Stomach (tissue), 9 donors: ENCODE measurements around the gene ERBB4. TPM values are rescaled to one million over a fixed set of nuclear protein-coding genes. Genes with fewer than 3 reads are reported as not detected.

Experiments used
- DNase-seq, 2 donors: peaks; one replicate each; pipeline versions ENCODE4 v3.0.0 to v3.0.0-alpha.2; 2013 to 2019
- H3K27ac ChIP-seq, 5 donors: fragments of 200-600 bp in 4 of 5; sonication (generic) in 4 of 5; one replicate each; pipeline ENCODE4 v1.5.1; 2013 to 2019; ENCODE audit warnings: mild to moderate bottlenecking in 1 of 5, moderate library complexity in 1 of 5
- H3K27me3 ChIP-seq, 3 donors: fragments of 200-600 bp; sonication (generic); one replicate each; pipeline ENCODE4 v1.5.1; 2017 to 2019; ENCODE audit warnings: mixed run types in 1 of 3
- H3K36me3 ChIP-seq, 4 donors: fragments of 200-600 bp; sonication (generic); 1 replicate in 3 of 4; 2 replicates in 1 of 4; pipeline ENCODE4 v1.5.1; 2016 to 2019
- H3K4me1 ChIP-seq, 4 donors: fragments of 200-600 bp; sonication (generic); one replicate each; pipeline ENCODE4 v1.5.1; 2016 to 2019
- H3K4me3 ChIP-seq, 4 donors: fragments of 200-600 bp; sonication (generic) in 3 of 4; one replicate each; pipeline ENCODE4 v1.5.1; 2016 to 2019; ENCODE audit warnings: mild to moderate bottlenecking in 1 of 4
- H3K9me3 ChIP-seq, 4 donors: fragments of 200-600 bp; sonication (generic); one replicate each; pipeline ENCODE4 v1.5.1; 2016 to 2019
- CTCF ChIP-seq, 7 experiments: fragments of 450-650 bp in 4 of 7; fragments of 200-600 bp in 3 of 7; sonication (generic) in 3 of 7; IDR thresholded peaks; one replicate each; pipeline ENCODE4 v1.5.1; 2016 to 2019; ENCODE audit warnings: antibody characterized with exemption in 7 of 7, control low read depth in 2 of 7, mild to moderate bottlenecking in 1 of 7
- EP300 ChIP-seq: sonication (generic); formaldehyde crosslinking; IDR thresholded peaks from one replicate; pipeline ENCODE4 v1.6.1; 2017; ENCODE audit warnings: antibody characterized with exemption
- POLR2A ChIP-seq, 4 donors: fragments of 450-650 bp; IDR thresholded peaks; one replicate each; pipeline ENCODE4 v1.6.1; 2016; ENCODE audit warnings: antibody characterized with exemption in 4 of 4, control low read depth in 2 of 4, mild to moderate bottlenecking in 1 of 4, moderate library complexity in 1 of 4
- POLR2AphosphoS5 ChIP-seq, 3 donors: sonication (generic); formaldehyde crosslinking; IDR thresholded peaks; one replicate each; pipeline ENCODE4 v1.6.1; 2016; ENCODE audit warnings: antibody characterized with exemption in 3 of 3
- WGBS, 5 donors: extraction: QIAGEN DNeasy Blood & Tissue Kit in 3 of 5; methylation state at CpG; one replicate each; pipeline versions ENCODE4 v1.1.5 to v1.1.7; 2013 to 2018; 5-methylcytosine and 5-hydroxymethylcytosine counted together
- intact Hi-C: fragments of 100-400 bp; cut with DNase I; formaldehyde crosslinking; loops from one replicate; pipeline ENCODE4 v1.15.1; 2023; ENCODE audit warnings: low total_unique reads
- polyA plus RNA-seq, 3 donors: library from polyadenylated mRNA; stranded (reverse); fragments of 200-250 nt; gene quantifications; one replicate each; pipeline ENCODE4 v1.2.3, GENCODE V29; 2013
- total RNA-seq, 5 donors: library from RNA; depleted of rRNA; stranded (reverse); fragments of >200 nt; gene quantifications; one replicate each; pipeline versions ENCODE4 v1.1.0 to v1.2.3, GENCODE V29; 2014 to 2016
- donor health status: healthy with polysubstance abuse.
- donor health status: Bipolar disorder and iron deficiency.
- donor health status: healthy.

Gene ERBB4
- total and polyA plus RNA-seq, 8 donors = 0.12 to 2.5 (median 0.45) TPM; not detected in 1

GRCh38 chr2:212135739-212136138 is 402.9 kb downstream of the ERBB4 start:
- no peaks in the 10 kb centered on the region for H3K4me1 ChIP-seq
- H3K4me3 ChIP-seq = no peak overlapping the region
- intact Hi-C loops = no loop called here
- no peak for TF ChIP-seq EP300
- no peak for TF ChIP-seq POLR2A (IDR thresholded peaks at IDR 0.05)
- no peak for TF ChIP-seq CTCF (IDR thresholded peaks at IDR 0.05)
- TF ChIP-seq POLR2AphosphoS5 (IDR thresholded peaks at IDR 0.05) = no peak
- DNase-seq = peak in 1 of 2 donors; percentile 16
- H3K9me3 ChIP-seq = no peaks in the 10 kb centered on the region
- no peak overlapping the region for H3K27ac ChIP-seq
- H3K36me3 ChIP-seq = no peaks in the 10 kb centered on the region
- H3K27me3 ChIP-seq = no peaks in the 10 kb centered on the region
- 14 to 32% (median 25%) methylated on average over 2 of the region's 2 CpGs for WGBS, 5 donors

- H3K27me3 ChIP-seq = no peaks in the 10 kb centered on the region
- H3K27ac ChIP-seq = no peak overlapping the region
- H3K4me1 ChIP-seq = no peaks in the 10 kb centered on the region
- intact Hi-C loops = no loop called here
- H3K4me3 ChIP-seq = no peak overlapping the region
- DNase-seq = no peak
- WGBS, 5 donors = 74 to 86% (median 75%) methylated on average over 2 of the region's 2 CpGs
- H3K9me3 ChIP-seq = no peaks in the 10 kb centered on the region
- no peaks in the 10 kb centered on the region for H3K36me3 ChIP-seq
- TF ChIP-seq POLR2A (IDR thresholded peaks at IDR 0.05) (no peak), EP300 (no peak), CTCF (IDR thresholded peaks at IDR 0.05) (no peak), POLR2AphosphoS5 (IDR thresholded peaks at IDR 0.05) (no peak)
These were observed 405.3 kb downstream of the ERBB4 start for GRCh38 chr2:212133337-212133736.

- intact Hi-C loops = no loop called here
- Histone ChIP-seq H3K4me3 (no peak overlapping the region), H3K27ac (no peak overlapping the region), H3K36me3 (no peaks in the 10 kb centered on the region), H3K4me1 (no peaks in the 10 kb centered on the region), H3K9me3 (no peaks in the 10 kb centered on the region), H3K27me3 (no peaks in the 10 kb centered on the region)
- TF ChIP-seq POLR2A (IDR thresholded peaks at IDR 0.05) (no peak), CTCF (IDR thresholded peaks at IDR 0.05) (no peak), EP300 (no peak), POLR2AphosphoS5 (IDR thresholded peaks at IDR 0.05) (no peak)
- 36 to 47% (median 41%) methylated on average over 10 of the region's 10 CpGs for WGBS, 5 donors
- peak in 1 of 2 donors; percentile 59 for DNase-seq
These were observed 414.0 kb downstream of the ERBB4 start for GRCh38 chr2:212124598-212124997.

GRCh38 chr2:212119591-212119990 is 419.0 kb downstream of the ERBB4 start:
- no peaks in the 10 kb centered on the region for H3K36me3 ChIP-seq
- DNase-seq = no peak
- H3K27ac ChIP-seq = no peak overlapping the region
- 52 to 61% (median 55%) methylated on average over 2 of the region's 2 CpGs for WGBS, 5 donors
- no peak for TF ChIP-seq POLR2AphosphoS5 (IDR thresholded peaks at IDR 0.05)
- TF ChIP-seq CTCF (IDR thresholded peaks at IDR 0.05) = no peak
- no peak for TF ChIP-seq POLR2A (IDR thresholded peaks at IDR 0.05)
- no peak for TF ChIP-seq EP300
- no peaks in the 10 kb centered on the region for H3K4me1 ChIP-seq
- no peaks in the 10 kb centered on the region for H3K27me3 ChIP-seq
- H3K9me3 ChIP-seq = no peaks in the 10 kb centered on the region
- intact Hi-C loops = no loop called here
- H3K4me3 ChIP-seq = no peak overlapping the region
